ENCODE data around the gene RUBCN. TPM values are rescaled to one million over a fixed set of nuclear protein-coding genes. Genes with fewer than 3 reads are reported as not detected.

The RUBCN gene
- total RNA-seq, 4 donors from 2014 or later = 45.7 to 76.7 (median 69.8) TPM

GRCh38 chr3:197750858-197751737 lies 14.4 kb upstream of the RUBCN start:
- Histone ChIP-seq H3K4me1 (peaks cover 35 to 40% (median 37%) of the 10 kb centered on the region in 4 donors), H3K9me3 (no peaks in the 10 kb centered on the region), H3K27ac (replicated peaks in 1 of 4) (peak overlapping the region; percentile 94 to 99 (median 96)), H3K27me3 (no peaks in the 10 kb centered on the region), H3K36me3 (no peaks in the 10 kb centered on the region), H3K4me3 (peak overlapping the region; percentile 84 to 93 (median 87))
- TF ChIP-seq CTCF (IDR thresholded peaks at IDR 0.05) (no peak), POLR2A (IDR thresholded peaks at IDR 0.05; ENCODE audit: low read depth) (peak; percentile 32), POLR2AphosphoS5 (IDR thresholded peaks at IDR 0.05) (peak; percentile 53 to 56), EP300 (IDR thresholded peaks at IDR 0.05) (no peak)
- 13% methylated on average over 36 of the region's 36 CpGs for WGBS
- intact Hi-C loops (cut with DNase I) = loop anchor here (5.0 kb wide), 2 partner anchors 39 to 41 kb away; partner anchors contain the start of gene LRCH3
- DNase-seq (ENCODE audit: extremely low spot score) = no peak

- DNase-seq (ENCODE audit: extremely low spot score) = no peak
- H3K27me3 ChIP-seq = no peaks in the 10 kb centered on the region
- H3K4me1 ChIP-seq = peaks cover 32 to 36% (median 35%) of the 10 kb centered on the region in 4 donors
- peak overlapping the region; percentile 84 to 93 (median 87) for H3K4me3 ChIP-seq
- H3K27ac ChIP-seq (replicated peaks in 1 of 4) = peak overlapping the region; percentile 94 to 99 (median 96)
- WGBS = 1% methylated on average over 12 of the region's 43 CpGs
- peak; percentile 48 to 55 for TF ChIP-seq POLR2AphosphoS5 (IDR thresholded peaks at IDR 0.05)
- no peak for TF ChIP-seq POLR2A (IDR thresholded peaks at IDR 0.05; ENCODE audit: low read depth)
- TF ChIP-seq EP300 (IDR thresholded peaks at IDR 0.05) = no peak
- peak in 1 of 3 experiments; percentile 27 for TF ChIP-seq CTCF (IDR thresholded peaks at IDR 0.05)
- intact Hi-C loops (cut with DNase I) = loop anchor here (5.0 kb wide), 2 partner anchors 38 to 42 kb away; partner anchors contain the start of gene LRCH3
- H3K9me3 ChIP-seq = no peaks in the 10 kb centered on the region
- H3K36me3 ChIP-seq = no peaks in the 10 kb centered on the region
These were observed 13.7 kb upstream of the RUBCN start for GRCh38 chr3:197750396-197750831.

- H3K27ac ChIP-seq (replicated peaks in 1 of 4) = peak within 1 kb of the TSS; percentile 94 to 99 (median 96)
- peak; percentile 61 to 89 for TF ChIP-seq POLR2AphosphoS5 (IDR thresholded peaks at IDR 0.05)
- TF ChIP-seq CTCF (IDR thresholded peaks at IDR 0.05) = peak; percentile 42 to 69 (median 56)
- peak; percentile 54 for TF ChIP-seq POLR2A (IDR thresholded peaks at IDR 0.05; ENCODE audit: low read depth)
- TF ChIP-seq EP300 (IDR thresholded peaks at IDR 0.05) = no peak
- no CpG with 5 or more reads among the region's 104 CpGs for WGBS
- no peaks in the 10 kb centered on the region for H3K9me3 ChIP-seq
- DNase-seq (ENCODE audit: extremely low spot score) = peak; percentile 96
- no peaks in the 10 kb centered on the region for H3K27me3 ChIP-seq
- intact Hi-C loops (cut with DNase I) = loop anchor here (5.0 kb wide), 2 partner anchors 37 to 43 kb away; partner anchors contain the start of gene LRCH3
- H3K36me3 ChIP-seq = no peaks in the 10 kb centered on the region
- H3K4me1 ChIP-seq = peaks cover 32 to 36% (median 35%) of the 10 kb centered on the region in 4 donors
- H3K4me3 ChIP-seq = peak within 1 kb of the TSS; percentile 84 to 93 (median 87)
These were observed 13.1 kb upstream of the RUBCN start, which contains the start of gene FYTTD1 for GRCh38 chr3:197749601-197750395. FYTTD1 (plus strand) TSS chr3:197749883; CDS start chr3:197749972, 89 bp downstream.

GRCh38 chr3:197749315-197749600 lies 12.6 kb upstream of the RUBCN start:
- 0% methylated on average over 9 of the region's 18 CpGs for WGBS
- peak overlapping the region; percentile 84 to 93 (median 87) for H3K4me3 ChIP-seq
- H3K27ac ChIP-seq (replicated peaks in 1 of 4) = peak overlapping the region; percentile 94 to 99 (median 96)
- H3K36me3 ChIP-seq = no peaks in the 10 kb centered on the region
- TF ChIP-seq POLR2AphosphoS5 (IDR thresholded peaks at IDR 0.05) = no peak
- TF ChIP-seq CTCF (IDR thresholded peaks at IDR 0.05) = no peak
- no peak for TF ChIP-seq EP300 (IDR thresholded peaks at IDR 0.05)
- no peak for TF ChIP-seq POLR2A (IDR thresholded peaks at IDR 0.05; ENCODE audit: low read depth)
- no peak for DNase-seq (ENCODE audit: extremely low spot score)
- H3K27me3 ChIP-seq = no peaks in the 10 kb centered on the region
- peaks cover 32 to 36% (median 35%) of the 10 kb centered on the region in 4 donors for H3K4me1 ChIP-seq
- intact Hi-C loops (cut with DNase I) = no loop called here
- H3K9me3 ChIP-seq = no peaks in the 10 kb centered on the region

Measured in esophagus muscularis mucosa (tissue), 4 donors.